Measurements from ENCODE around the gene CRLF1. TPM values are rescaled to one million over a fixed set of nuclear protein-coding genes. Genes with fewer than 3 reads are reported as not detected.
A peak's percentile ranks its signal among the peaks of the same experiment; 100 is the strongest.

CRLF1 gene
- polyA plus RNA-seq, 3 donors: 0.19 TPM; not detected in 2

GRCh38 chr19:18605196-18605545, 1.4 kb downstream of the CRLF1 start:
- Histone ChIP-seq H4K20me1 (ENCODE audit: insufficient read depth, low read length) (no peaks in the 10 kb centered on the region), H3K36me3 (replicated peaks in 1 of 2; ENCODE audit: control insufficient read depth in 1 of 2, insufficient read depth in 2 of 2, low read length in 2 of 2) (no peaks in the 10 kb centered on the region), H2AFZ (ENCODE audit: insufficient read depth, low read depth, low read length, poor library complexity, severe bottlenecking) (no peak overlapping the region), H3K4me3 (replicated peaks in 1 of 3; ENCODE audit: low read depth in 2 of 3, low read length in 3 of 3) (no peak overlapping the region), H3K79me2 (ENCODE audit: insufficient read depth, low read length) (no peaks in the 10 kb centered on the region), H3K9me3 (replicated peaks in 1 of 2; ENCODE audit: control insufficient read depth in 1 of 2, insufficient read depth in 1 of 2, low read length in 2 of 2) (peaks cover 0 to 36% of the 10 kb centered on the region in 2 donors), H3K27me3 (ENCODE audit: control insufficient read depth in 2 of 2, insufficient read depth in 2 of 2, low read length in 2 of 2) (peaks cover 64 to 82% of the 10 kb centered on the region in 2 donors), H3K9ac (ENCODE audit: insufficient read depth, low read length, poor library complexity, severe bottlenecking) (no peak overlapping the region), H3K4me2 (replicated peaks; ENCODE audit: extremely low read depth, low read length, poor library complexity, severe bottlenecking) (no peak overlapping the region), H3K4me1 (ENCODE audit: control insufficient read depth in 1 of 2, insufficient read depth in 2 of 2, low read length in 2 of 2) (no peaks in the 10 kb centered on the region), H3K27ac (ENCODE audit: low read depth in 1 of 2, low read length in 2 of 2) (no peak overlapping the region)
- H3K9me3 Mint-ChIP-seq: peaks cover 0 to 27% (median 9%) of the 10 kb centered on the region in 7 donors
- no peak overlapping the region for H3K27ac Mint-ChIP-seq
- no peak for TF ChIP-seq CTCF (IDR thresholded peaks at IDR 0.05)
- peaks cover 0 to 6% of the 10 kb centered on the region in 2 donors for H3K36me3 Mint-ChIP-seq
- WGBS (ENCODE audit: insufficient coverage): 10% methylated on average over 17 of the region's 17 CpGs
- peaks cover 80 to 93% (median 80%) of the 10 kb centered on the region in 3 donors for H3K27me3 Mint-ChIP-seq (ENCODE audit: low read depth in 3 of 3)
- H3K4me3 Mint-ChIP-seq: peak overlapping the region in 1 of 2 donors; percentile 88
- DNase-seq: no peak
- peaks cover 2% of the 10 kb centered on the region for H3K4me1 Mint-ChIP-seq
- intact Hi-C loops (cut with micrococcal nuclease): no loop called here

GRCh38 chr19:18604820-18605159, 1.8 kb downstream of the CRLF1 start:
- intact Hi-C loops (cut with micrococcal nuclease): no loop called here
- Mint-ChIP-seq H3K36me3 (peaks cover 0 to 6% of the 10 kb centered on the region in 2 donors), H3K4me1 (peaks cover 2% of the 10 kb centered on the region), H3K4me3 (peak overlapping the region in 1 of 2 donors; percentile 88), H3K27ac (no peak overlapping the region), H3K9me3 (peaks cover 0 to 27% (median 8%) of the 10 kb centered on the region in 7 donors), H3K27me3 (ENCODE audit: low read depth in 3 of 3) (peaks cover 79 to 92% (median 80%) of the 10 kb centered on the region in 3 donors)
- DNase-seq: no peak
- no peak overlapping the region for H3K4me3 ChIP-seq (replicated peaks in 1 of 3; ENCODE audit: low read depth in 2 of 3, low read length in 3 of 3)
- H3K27me3 ChIP-seq (ENCODE audit: control insufficient read depth in 2 of 2, insufficient read depth in 2 of 2, low read length in 2 of 2): peaks cover 60 to 78% of the 10 kb centered on the region in 2 donors
- no peaks in the 10 kb centered on the region for H3K79me2 ChIP-seq (ENCODE audit: insufficient read depth, low read length)
- no CpG with 5 or more reads among the region's 10 CpGs for WGBS (ENCODE audit: insufficient coverage)
- no peak overlapping the region for H3K9ac ChIP-seq (ENCODE audit: insufficient read depth, low read length, poor library complexity, severe bottlenecking)
- H3K9me3 ChIP-seq (replicated peaks in 1 of 2; ENCODE audit: control insufficient read depth in 1 of 2, insufficient read depth in 1 of 2, low read length in 2 of 2): peaks cover 0 to 33% of the 10 kb centered on the region in 2 donors
- TF ChIP-seq CTCF (IDR thresholded peaks at IDR 0.05): no peak
- H2AFZ ChIP-seq (ENCODE audit: insufficient read depth, low read depth, low read length, poor library complexity, severe bottlenecking): no peak overlapping the region
- H3K27ac ChIP-seq (ENCODE audit: low read depth in 1 of 2, low read length in 2 of 2): no peak overlapping the region
- H4K20me1 ChIP-seq (ENCODE audit: insufficient read depth, low read length): no peaks in the 10 kb centered on the region
- H3K4me1 ChIP-seq (ENCODE audit: control insufficient read depth in 1 of 2, insufficient read depth in 2 of 2, low read length in 2 of 2): no peaks in the 10 kb centered on the region
- H3K4me2 ChIP-seq (replicated peaks; ENCODE audit: extremely low read depth, low read length, poor library complexity, severe bottlenecking): no peak overlapping the region
- no peaks in the 10 kb centered on the region for H3K36me3 ChIP-seq (replicated peaks in 1 of 2; ENCODE audit: control insufficient read depth in 1 of 2, insufficient read depth in 2 of 2, low read length in 2 of 2)

All from CD14-positive monocyte (primary cell).